ENCODE data around the gene SCT.

The SCT gene

GRCh38 chr11:593347-593746 lies 33.6 kb downstream of the SCT start:
- no peak for DNase-seq
- Histone ChIP-seq H3K4me1 (no peaks in the 10 kb centered on the region), H3K27me3 (no peaks in the 10 kb centered on the region), H3K36me3 (peaks cover 8% of the 10 kb centered on the region), H3K9me3 (no peaks in the 10 kb centered on the region), H3K4me3 (ENCODE audit: low read depth, low read length) (no peak overlapping the region)
- TF ChIP-seq CTCF (IDR thresholded peaks at IDR 0.05; ENCODE audit: low read depth, low read length) = no peak

DNA sequence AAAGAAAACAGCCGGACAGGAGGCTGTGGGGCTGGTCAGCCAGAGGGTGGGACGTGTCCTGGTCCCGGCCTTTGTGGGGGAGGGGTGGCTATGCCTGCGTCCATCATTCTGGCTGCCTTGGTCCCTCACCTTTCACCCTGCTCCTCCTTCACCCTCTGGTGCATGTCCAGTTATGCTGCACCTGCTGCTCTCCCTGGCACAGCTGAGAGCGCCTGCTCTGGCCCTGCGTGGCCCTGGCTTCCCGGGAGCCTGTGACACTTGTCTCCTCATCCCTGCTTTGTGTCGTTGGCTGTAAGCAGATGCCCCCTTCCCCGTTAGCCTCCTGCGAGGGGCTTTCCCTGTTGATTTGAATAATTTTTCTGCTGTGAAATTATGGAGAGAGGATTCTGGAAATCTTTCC lies 34.1 kb downstream of the SCT start:
- Histone ChIP-seq H3K27me3 (no peaks in the 10 kb centered on the region), H3K36me3 (peaks cover 8% of the 10 kb centered on the region), H3K4me1 (no peaks in the 10 kb centered on the region), H3K9me3 (no peaks in the 10 kb centered on the region), H3K4me3 (ENCODE audit: low read depth, low read length) (no peak overlapping the region)
- no peak for TF ChIP-seq CTCF (IDR thresholded peaks at IDR 0.05; ENCODE audit: low read depth, low read length)
- DNase-seq = no peak

DNA sequence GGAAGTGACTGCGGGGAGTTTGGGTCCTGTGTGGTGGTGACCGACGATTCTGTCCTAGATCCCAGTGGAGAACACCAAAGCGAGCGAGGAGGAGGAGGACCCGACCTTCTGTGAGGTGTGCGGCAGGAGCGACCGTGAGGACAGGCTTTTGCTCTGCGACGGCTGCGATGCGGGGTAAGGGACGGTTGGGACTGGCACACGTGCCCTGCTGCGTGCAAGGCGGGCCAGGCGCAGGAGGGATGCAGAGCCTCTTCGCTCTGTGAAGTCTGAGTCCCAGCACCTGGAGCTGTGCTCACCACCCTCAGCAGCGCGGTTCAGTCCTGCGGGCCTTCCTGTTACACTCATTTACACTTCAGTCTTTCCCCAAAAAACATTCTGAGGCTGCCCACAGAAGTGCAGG lies 34.5 kb downstream of the SCT start:
- Histone ChIP-seq H3K27me3 (no peaks in the 10 kb centered on the region), H3K36me3 (peaks cover 8% of the 10 kb centered on the region), H3K4me1 (no peaks in the 10 kb centered on the region), H3K4me3 (ENCODE audit: low read depth, low read length) (no peak overlapping the region), H3K9me3 (no peaks in the 10 kb centered on the region)
- DNase-seq = no peak
- TF ChIP-seq CTCF (IDR thresholded peaks at IDR 0.05; ENCODE audit: low read depth, low read length) = no peak

- no peak for DNase-seq
- no peak overlapping the region for H3K4me3 ChIP-seq (ENCODE audit: low read depth, low read length)
- H3K9me3 ChIP-seq = no peaks in the 10 kb centered on the region
- peaks cover 8% of the 10 kb centered on the region for H3K36me3 ChIP-seq
- H3K4me1 ChIP-seq = no peaks in the 10 kb centered on the region
- no peaks in the 10 kb centered on the region for H3K27me3 ChIP-seq
- no peak for TF ChIP-seq CTCF (IDR thresholded peaks at IDR 0.05; ENCODE audit: low read depth, low read length)
These were observed 36.0 kb downstream of the SCT start for GRCh38 chr11:590997-591396.

DNA sequence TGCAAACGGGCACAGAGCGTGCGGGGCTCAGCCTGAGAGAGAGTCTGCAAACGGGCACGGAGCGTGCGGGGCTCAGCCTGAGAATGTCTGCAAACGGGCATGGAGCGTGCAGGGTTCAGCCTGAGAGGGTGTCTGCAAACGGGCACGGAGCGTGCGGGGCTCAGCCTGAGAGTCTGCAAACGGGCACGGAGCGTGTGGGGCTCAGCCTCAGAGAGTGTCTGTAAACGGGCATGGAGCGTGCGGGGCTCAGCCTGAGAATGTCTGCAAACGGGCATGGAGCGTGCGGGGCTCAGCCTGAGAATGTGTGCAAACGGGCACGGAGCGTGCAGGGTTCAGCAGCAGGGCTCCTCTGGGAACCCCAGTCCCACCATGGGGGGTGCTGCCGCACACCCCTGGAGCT lies 37.2 kb downstream of the SCT start:
- DNase-seq = no peak
- H3K4me3 ChIP-seq (ENCODE audit: low read depth, low read length) = no peak overlapping the region
- TF ChIP-seq CTCF (IDR thresholded peaks at IDR 0.05; ENCODE audit: low read depth, low read length) = no peak
- H3K27me3 ChIP-seq = no peaks in the 10 kb centered on the region
- H3K4me1 ChIP-seq = no peaks in the 10 kb centered on the region
- no peaks in the 10 kb centered on the region for H3K9me3 ChIP-seq
- peaks cover 8% of the 10 kb centered on the region for H3K36me3 ChIP-seq

DNA sequence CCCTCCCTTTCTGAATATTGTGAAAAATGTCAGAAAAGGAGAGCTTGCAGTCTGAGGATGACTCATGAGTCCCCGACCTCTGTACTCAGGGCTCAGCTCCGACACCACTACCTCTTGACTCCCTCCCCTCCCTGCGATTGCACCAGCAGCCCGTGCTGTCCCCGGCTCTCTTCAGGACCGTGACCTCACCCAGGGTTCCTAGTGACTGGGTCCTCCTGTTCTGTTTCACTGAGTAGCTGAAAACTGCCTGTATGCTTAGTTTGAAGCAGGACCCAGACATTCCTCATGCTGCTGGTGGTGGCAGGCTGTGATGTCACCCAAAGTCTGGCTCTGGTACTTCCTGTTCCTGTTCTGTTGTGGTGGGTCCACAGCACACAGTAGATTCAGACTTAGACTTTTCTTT lies 39.0 kb downstream of the SCT start:
- Histone ChIP-seq H3K36me3 (peaks cover 14% of the 10 kb centered on the region), H3K9me3 (no peaks in the 10 kb centered on the region), H3K27me3 (no peaks in the 10 kb centered on the region), H3K4me1 (no peaks in the 10 kb centered on the region), H3K4me3 (ENCODE audit: low read depth, low read length) (no peak overlapping the region)
- no peak for TF ChIP-seq CTCF (IDR thresholded peaks at IDR 0.05; ENCODE audit: low read depth, low read length)
- no peak for DNase-seq

Measured in BE2C (cell line).